WI38 (cell line): ENCODE results near the gene DDX1.
"Not testable (repeated sequence)": the region's sequence is repeated elsewhere in the genome, so short reads cannot be mapped to it uniquely, and the experiment has no call there.

Experiments
- H3K4me3 ChIP-seq: 2 replicates; pipeline ENCODE4 v1.5.1; 2011; ENCODE audit warnings: low read depth, mild to moderate bottlenecking, control low read depth, low read length
- CTCF ChIP-seq: IDR thresholded peaks from 2 replicates; pipeline ENCODE4 v1.5.1; 2012; ENCODE audit warnings: low read depth, mild to moderate bottlenecking, control low read depth, low read length

The DDX1 gene

GRCh38 chr2:15674637-15675455 lies 83.2 kb downstream of the DDX1 start:
- no peak for TF ChIP-seq CTCF
- no peak overlapping the region for H3K4me3 ChIP-seq

GRCh38 chr2:15675456-15676195 lies 84.0 kb downstream of the DDX1 start:
- TF ChIP-seq CTCF: no peak
- H3K4me3 ChIP-seq: no peak overlapping the region

GRCh38 chr2:15677141-15677843 lies 85.6 kb downstream of the DDX1 start:
- TF ChIP-seq CTCF: no peak
- H3K4me3 ChIP-seq: no peak overlapping the region

GRCh38 chr2:15678346-15678745 lies 86.7 kb downstream of the DDX1 start:
- no peak overlapping the region for H3K4me3 ChIP-seq
- TF ChIP-seq CTCF: no peak

- H3K4me3 ChIP-seq: no peak overlapping the region
- no peak for TF ChIP-seq CTCF
These were observed 87.2 kb downstream of the DDX1 start for GRCh38 chr2:15678909-15679308.

- H3K4me3 ChIP-seq: no peak overlapping the region
- TF ChIP-seq CTCF: no peak
These were observed 87.8 kb downstream of the DDX1 start for GRCh38 chr2:15679386-15679924.

- not testable (repeated sequence) for H3K4me3 ChIP-seq
These were observed 88.5 kb downstream of the DDX1 start for GRCh38 chr2:15680132-15680531.
